Activated T-cell treated with anti-CD3 and anti-CD28 coated beads for 1 hour (primary cell): ENCODE measurements around the gene RTL10.

Source experiments
- DNase-seq: peaks from one replicate; pipeline ENCODE4 v3.0.0-alpha.2; 2020; ENCODE audit warnings: low read depth

The RTL10 gene

GRCh38 chr22:19876314-19876940 is 21.8 kb upstream of the RTL10 start:
- DNase-seq = no peak

GRCh38 chr22:19875531-19876313 is 21.0 kb upstream of the RTL10 start:
- DNase-seq = no peak

GRCh38 chr22:19875061-19875530 is 20.4 kb upstream of the RTL10 start:
- no peak for DNase-seq

- DNase-seq = no peak
Observed at GRCh38 chr22:19874307-19875060, 19.8 kb upstream of the RTL10 start.

- DNase-seq = no peak
Observed at GRCh38 chr22:19873960-19874306, 19.3 kb upstream of the RTL10 start.

- no peak for DNase-seq
Observed at GRCh38 chr22:19873138-19873959, 18.7 kb upstream of the RTL10 start.

- no peak for DNase-seq
Observed at GRCh38 chr22:19872779-19873137, 18.1 kb upstream of the RTL10 start.

GRCh38 chr22:19871845-19872778 is 17.4 kb upstream of the RTL10 start:
- no peak for DNase-seq

GRCh38 chr22:19871023-19871844 is 16.6 kb upstream of the RTL10 start:
- no peak for DNase-seq

- DNase-seq = no peak
Observed at GRCh38 chr22:19870153-19871022, 15.7 kb upstream of the RTL10 start.

- DNase-seq = no peak
Observed at GRCh38 chr22:19869497-19870152, 15.0 kb upstream of the RTL10 start.

- no peak for DNase-seq
Observed at GRCh38 chr22:19868773-19869471, 14.2 kb upstream of the RTL10 start.

- DNase-seq = no peak
Observed at GRCh38 chr22:19868333-19868732, 13.7 kb upstream of the RTL10 start.

- DNase-seq = no peak
Observed at GRCh38 chr22:19867617-19868016, 12.9 kb upstream of the RTL10 start.

GRCh38 chr22:19866665-19867009 is 12.0 kb upstream of the RTL10 start:
- DNase-seq = no peak

GRCh38 chr22:19865141-19865829 is 10.6 kb upstream of the RTL10 start:
- no peak for DNase-seq

- no peak for DNase-seq
Observed at GRCh38 chr22:19864538-19865106, 9.9 kb upstream of the RTL10 start.
